Measurements from ENCODE around the gene RUNX1. TPM values are rescaled to one million over a fixed set of nuclear protein-coding genes. Genes with fewer than 3 reads are reported as not detected.

Gene RUNX1
- total and polyA plus RNA-seq, 10 of the 15 experiments (the other 5 are each of a cell fraction or from before 2014, with no cell fraction given), result 0.90 to 15.2 (median 4.1) TPM

GRCh38 chr21:35016071-35016470, 33.0 kb downstream of the RUNX1 start (continued):
- TF ChIP-seq SMARCA5 (IDR thresholded peaks at IDR 0.05) (no peak), EZH2 (IDR thresholded peaks at IDR 0.05; ENCODE audit: borderline replicate concordance, control insufficient read depth, low read depth, low read length) (no peak), MLLT1 (IDR thresholded peaks at IDR 0.05) (no peak), SKIL (IDR thresholded peaks at IDR 0.05; ENCODE audit: low read depth, poor library complexity, severe bottlenecking) (no peak), ZZZ3 (IDR thresholded peaks at IDR 0.05; ENCODE audit: control insufficient read depth, insufficient read length, low read depth) (no peak), EP300 (IDR thresholded peaks at IDR 0.05; ENCODE audit: borderline replicate concordance in 1 of 2, control insufficient read depth in 1 of 2, low read depth in 2 of 2, low read length in 2 of 2) (no peak), CHD1 (IDR thresholded peaks at IDR 0.05; ENCODE audit: low read depth, low read length) (no peak), HDAC6 (IDR thresholded peaks at IDR 0.05; ENCODE audit: unreplicated experiment) (no peak), BHLHE40 (IDR thresholded peaks at IDR 0.05; ENCODE audit: borderline replicate concordance in 1 of 2, low read depth in 2 of 2, low read length in 1 of 2) (no peak), KDM1A (IDR thresholded peaks at IDR 0.05; ENCODE audit: borderline replicate concordance) (no peak), HSF1 (IDR thresholded peaks at IDR 0.05; ENCODE audit: low read depth, low read length) (no peak), HCFC1 (IDR thresholded peaks at IDR 0.05; ENCODE audit: low read length) (no peak), POLR2A (IDR thresholded peaks at IDR 0.05; ENCODE audit: low read depth, low read length) (no peak)

Measured in GM12878 (cell line).